HG03066 (cell line): Measurements from ENCODE around the gene PPP1R18.
"Not testable (repeated sequence)": the region's sequence is repeated elsewhere in the genome, so short reads cannot be mapped to it uniquely, and the experiment has no call there.

Experiments used
- ATAC-seq: cut with Tn5 transposase; IDR thresholded peaks from one replicate; pipeline ENCODE4 v1.9.1; 2021; ENCODE audit warnings: low read depth; ENCODE audit not compliant: unreplicated experiment

PPP1R18 gene

DNA sequence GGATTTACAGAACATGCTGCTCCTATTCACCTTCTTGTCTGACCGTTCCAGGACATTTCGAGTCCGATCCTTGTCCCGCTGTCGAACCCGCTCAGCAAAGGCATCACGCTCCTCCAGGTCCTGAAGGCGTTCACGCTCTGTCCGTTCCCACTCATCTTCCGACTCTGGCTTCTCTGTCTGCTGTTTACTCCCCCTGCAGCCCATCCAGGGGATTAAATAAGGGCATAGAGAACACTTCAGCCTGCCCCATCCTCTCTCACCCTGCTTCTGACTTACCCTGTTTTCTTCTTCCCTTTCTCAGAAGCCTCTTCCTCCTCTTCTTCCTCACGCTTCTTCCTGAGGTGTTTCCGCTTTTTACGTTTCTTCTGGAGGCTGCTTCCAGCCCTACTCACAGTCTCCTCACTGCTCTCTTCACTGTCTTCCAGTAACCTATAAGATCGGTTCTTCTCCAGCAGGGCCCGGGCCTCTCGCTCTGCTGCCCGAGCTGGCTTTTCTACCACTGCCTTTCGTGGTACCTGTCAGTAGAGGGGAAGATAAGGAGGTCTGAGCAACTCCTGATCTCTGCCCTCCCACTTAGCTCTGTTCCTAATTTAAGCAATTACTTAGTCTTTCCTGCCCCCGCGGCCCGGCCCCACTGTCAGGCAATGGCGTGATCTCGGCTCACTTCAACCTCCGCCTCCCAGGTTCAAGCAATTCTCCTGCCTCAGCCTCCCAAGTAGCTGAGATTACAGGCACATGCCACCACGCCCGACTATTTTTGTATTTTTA is 15.5 kb downstream of the PPP1R18 start:
- ATAC-seq, result no peak

DNA sequence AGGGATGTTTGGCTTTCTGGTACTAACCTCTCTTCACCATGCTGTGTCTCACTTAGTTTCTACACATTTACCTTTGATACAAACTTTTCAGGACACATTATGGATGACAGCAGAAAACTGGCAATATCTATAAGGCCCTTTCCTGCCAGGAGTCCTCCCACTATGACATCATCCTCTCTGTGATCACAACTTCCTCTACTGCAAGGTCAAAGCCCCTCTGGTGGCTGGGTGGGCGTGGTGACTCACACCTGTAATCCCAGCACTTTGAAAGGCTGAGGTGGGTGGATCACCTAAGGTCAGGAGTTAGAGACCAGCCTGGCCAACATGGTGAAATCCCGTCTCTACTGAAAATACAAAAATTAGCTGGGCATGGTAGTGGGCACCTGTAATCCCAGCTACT is 20.1 kb downstream of the PPP1R18 start:
- ATAC-seq, result not testable (repeated sequence)

- ATAC-seq, result no peak
Observed at GRCh38 chr6:30664994-30665767, 21.3 kb downstream of the PPP1R18 start.

DNA sequence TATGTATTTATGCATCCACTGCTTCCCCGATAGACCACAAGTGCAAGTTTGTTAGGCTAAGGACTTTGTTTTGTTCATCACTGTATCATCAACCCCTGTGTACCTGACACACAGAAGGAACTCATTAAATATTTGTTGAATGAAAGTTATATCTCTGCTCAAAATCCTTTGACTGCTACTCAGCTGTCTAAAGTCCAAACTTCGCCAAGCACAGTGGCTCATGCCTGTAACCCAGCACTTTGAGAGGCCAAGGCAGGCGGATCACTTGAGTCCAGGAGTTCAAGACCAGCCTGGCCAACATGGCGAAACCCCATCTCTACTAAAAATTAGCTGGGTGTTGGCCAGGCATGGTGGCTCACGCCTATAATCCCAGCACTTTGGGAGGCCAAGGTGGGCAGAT is 28.5 kb downstream of the PPP1R18 start:
- ATAC-seq, result not testable (repeated sequence)

DNA sequence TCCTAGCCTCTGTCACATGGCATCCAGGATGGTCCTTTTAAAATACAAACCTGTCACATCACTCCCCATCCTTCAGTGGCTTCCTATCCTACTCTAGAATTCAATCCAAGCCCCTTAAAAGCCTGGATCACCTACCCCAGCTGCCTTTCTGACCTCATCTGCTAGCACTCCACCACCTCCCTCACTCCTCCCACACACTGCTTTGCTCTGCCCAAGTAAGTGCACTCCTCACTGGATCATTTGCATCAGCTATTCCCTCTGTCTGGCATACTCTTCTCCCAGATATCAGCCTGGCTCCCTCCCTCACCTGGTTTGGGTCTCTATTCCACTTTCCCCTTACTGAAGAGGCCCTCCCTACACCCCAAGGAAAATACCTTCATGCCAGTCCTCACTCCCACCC is 29.0 kb downstream of the PPP1R18 start:
- no peak for ATAC-seq

DNA sequence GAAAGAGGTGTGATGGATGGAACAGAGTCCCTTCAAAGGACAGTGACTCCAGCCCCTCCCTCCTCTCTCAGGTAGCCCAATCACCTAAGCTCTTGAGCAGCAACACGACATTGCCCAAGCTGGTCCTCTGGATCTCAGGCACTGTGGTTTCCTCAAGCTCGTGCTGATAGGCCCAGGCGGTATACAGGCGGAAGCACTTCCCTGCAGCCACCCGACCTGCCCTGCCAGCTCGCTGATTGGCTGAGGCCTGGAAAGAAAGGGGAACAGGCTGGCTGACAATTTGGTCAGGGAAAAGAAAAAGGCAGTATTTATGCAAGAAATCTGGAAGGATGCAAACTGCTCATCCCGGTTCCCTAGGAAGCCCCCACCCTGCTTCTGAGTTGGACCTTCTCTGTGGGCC is 29.9 kb downstream of the PPP1R18 start:
- ATAC-seq, result no peak

GRCh38 chr6:30655743-30656094 is 30.7 kb downstream of the PPP1R18 start:
- no peak for ATAC-seq

- ATAC-seq, result no peak
Observed at GRCh38 chr6:30654798-30655742, 31.4 kb downstream of the PPP1R18 start.

DNA sequence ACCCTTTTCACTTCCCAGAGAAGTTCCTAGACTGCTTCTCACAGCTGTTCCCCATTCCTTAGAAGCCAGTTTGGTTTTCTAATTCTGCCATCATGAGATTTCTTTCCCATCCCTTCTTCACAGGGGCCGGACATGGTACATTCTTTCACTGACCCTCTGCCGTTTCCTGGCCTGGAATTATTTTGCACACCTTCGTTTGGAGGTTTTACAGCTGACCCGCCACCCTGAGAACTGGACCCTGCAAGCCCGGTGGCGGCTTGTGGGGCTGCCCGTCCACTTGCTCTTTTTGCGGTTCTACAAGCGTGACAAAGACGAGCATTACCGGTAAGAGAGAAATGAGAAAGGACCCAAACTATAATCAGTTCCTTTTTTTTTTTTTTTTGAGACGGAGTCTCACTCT is 35.3 kb downstream of the PPP1R18 start:
- no peak for ATAC-seq

DNA sequence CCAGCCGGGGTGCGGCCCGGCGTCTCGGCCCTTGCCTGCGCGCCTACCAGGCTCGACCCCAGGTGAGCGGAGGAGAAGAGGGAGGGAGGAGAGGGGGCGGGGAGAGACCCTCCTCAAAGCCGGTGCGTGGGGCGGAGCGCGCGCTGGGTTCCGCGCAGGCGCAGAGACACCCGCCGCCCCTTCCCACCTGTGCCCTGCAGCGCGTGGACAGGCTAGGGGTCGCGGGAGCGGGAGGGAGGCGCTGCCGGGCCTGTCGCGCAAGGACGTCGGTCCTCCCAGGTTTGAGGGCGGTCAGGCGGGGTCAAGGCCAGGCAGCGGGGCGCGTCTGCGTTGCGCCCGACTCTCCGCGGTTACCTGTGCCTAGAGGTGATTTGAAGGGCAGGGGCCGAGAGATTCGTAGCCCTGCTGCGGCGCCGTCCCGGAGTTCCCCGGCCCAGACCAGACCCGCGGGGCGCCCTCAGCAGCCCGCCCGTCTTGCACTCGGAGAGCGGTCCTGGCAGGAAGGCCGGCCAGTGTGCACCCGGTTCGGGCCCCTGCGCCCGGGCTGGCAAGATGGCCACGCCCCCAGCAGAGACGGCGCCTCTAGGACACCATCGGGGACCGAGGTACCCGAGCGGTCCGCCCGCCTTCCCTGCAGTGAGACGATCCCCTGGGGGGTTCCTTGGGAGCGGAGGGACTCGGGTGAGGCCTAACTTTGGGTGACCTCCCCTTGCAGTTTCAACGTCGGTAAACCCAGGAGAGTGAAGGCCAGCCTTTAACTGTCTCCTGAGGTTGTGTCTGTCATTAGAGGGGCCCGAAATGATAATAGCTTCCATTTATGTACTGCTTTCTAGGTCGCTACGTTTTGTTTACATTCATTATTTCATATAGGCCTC is 39.0 kb downstream of the PPP1R18 start:
- ATAC-seq, result peak; percentile 49

GRCh38 chr6:30646450-30647241 is 39.8 kb downstream of the PPP1R18 start, which contains the start of gene C6orf136:
TSS of gene C6orf136 (plus strand) at chr6:30647133. CDS start at chr6:30647232, 99 bp downstream.
- ATAC-seq, result peak; percentile 66

DNA sequence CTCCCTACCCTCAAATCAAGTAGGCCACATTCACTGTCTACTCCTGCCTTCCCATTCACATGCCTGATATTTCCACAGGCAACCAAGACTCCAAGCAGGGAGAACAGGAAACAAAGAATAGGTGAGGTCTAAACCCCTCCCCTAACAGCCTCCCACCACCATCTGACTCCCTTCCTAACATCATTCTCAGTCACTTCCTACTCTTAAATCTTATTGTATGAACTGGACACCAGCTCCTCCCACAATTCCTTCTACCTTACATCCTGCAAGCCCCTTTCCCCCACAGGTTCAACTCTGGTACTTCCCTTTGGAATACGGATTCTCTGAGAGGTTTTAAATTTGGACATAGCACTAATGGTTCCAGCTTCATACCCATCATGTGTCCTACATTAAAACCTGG is 40.5 kb downstream of the PPP1R18 start:
- no peak for ATAC-seq

DNA sequence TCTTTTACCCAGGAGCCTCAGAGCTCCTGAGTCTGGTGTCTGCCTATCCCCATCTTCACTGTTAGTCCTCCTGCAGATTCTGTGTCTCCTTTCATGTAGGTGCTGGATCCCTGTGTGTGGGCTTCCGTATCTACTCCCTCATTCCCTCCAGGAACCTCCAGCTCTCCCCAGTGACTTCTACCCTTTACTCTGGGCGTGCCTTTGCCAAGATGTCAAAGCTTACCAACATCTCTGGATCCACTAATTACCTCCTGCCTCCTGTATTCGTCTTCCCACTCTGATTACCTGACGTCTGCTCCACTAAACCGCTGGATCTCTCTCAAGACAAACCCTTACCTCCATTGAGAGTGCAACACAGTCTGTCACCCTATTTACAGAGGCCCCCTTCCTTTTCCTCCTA is 41.7 kb downstream of the PPP1R18 start:
- ATAC-seq, result no peak

- ATAC-seq, result no peak
Observed at GRCh38 chr6:30643656-30644055, 42.8 kb downstream of the PPP1R18 start.

GRCh38 chr6:30641048-30641447 is 45.4 kb downstream of the PPP1R18 start:
- ATAC-seq, result no peak

DNA sequence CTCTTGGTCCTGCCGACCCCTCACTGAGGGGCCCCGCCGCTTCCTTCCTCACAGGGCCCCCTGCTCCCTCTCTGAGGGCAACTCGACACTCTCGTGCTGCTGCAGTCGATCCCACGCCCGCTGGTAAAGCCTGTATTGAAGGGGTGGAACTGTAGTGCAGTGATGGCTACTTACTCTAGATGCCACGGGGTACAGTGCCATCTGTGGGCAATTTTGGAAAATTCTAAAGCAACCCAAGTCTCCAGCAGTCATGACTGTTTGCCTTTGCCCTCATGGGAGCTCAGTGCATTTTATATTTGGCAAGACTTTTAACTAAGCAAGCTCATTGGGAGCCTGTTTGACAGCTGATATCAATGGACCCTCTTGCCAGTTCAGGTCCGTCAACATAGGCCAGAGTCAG is 46.0 kb downstream of the PPP1R18 start:
- no peak for ATAC-seq

DNA sequence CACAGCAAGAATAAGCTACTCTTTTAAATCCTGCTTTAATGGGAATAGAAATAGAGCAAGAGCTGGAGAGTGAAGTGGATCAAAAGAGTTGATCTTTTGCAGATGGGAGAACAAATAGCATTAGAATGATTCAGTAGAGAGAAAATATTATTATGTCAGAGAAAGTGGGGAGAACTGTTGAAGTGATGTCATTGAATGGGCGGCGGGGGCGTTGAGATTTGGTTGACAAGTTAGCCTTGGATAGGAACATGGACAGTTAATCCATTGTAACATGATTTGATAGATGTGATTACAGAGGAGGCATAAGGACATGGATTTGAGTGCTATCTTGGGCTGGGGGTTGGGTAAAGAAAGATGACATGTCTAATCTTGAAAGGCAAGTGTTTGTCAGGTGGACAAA is 50.6 kb downstream of the PPP1R18 start:
- no peak for ATAC-seq

DNA sequence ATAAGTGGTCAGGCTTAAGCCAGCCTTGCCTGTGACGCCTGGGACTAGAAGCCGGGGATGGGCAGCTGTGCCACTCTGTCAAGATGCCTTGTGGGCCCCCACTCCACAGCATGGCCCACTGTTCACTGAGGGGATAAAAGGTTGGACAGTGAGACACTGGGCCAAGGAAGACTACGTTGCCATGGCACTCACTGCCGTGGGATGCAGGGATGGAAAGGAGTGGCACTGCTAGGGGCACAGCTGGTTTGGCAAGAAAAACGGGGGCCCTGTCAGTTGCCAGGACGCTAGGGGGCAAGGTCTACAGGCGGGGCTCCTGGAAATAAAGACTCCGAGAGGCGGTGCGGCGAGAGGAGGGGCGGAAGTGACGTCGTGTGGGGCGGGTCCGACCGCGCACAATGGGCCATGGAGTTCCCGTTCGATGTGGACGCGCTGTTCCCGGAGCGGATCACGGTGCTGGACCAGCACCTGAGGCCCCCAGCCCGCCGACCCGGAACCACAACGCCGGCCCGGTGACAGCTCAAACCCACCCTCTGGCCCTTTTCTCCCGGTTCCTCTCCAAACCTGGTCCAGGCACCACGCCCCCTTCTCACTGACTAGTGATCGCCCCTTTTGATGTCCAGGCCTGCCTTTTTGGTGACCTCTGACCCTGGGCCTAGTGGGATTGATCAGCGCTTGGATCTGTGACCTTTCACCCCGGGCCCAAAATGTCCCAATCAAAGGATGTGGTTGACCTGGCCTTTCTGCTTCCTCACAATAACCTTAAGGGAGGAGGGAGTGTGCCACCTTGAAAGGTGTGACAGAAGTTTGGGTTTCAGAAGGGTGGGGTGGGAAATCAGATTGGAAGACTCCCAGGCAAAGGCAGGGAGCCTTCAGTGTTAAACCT is 59.7 kb downstream of the PPP1R18 start, which contains the start of gene ATAT1:
ATAT1 (plus strand) TSS at position 391 of the 883 bp plus-strand sequence.
- ATAC-seq, result peak; percentile 94
